PC-9 (cell line): Measurements from ENCODE around the gene LMCD1.

ENCODE experiments used
- EZH2 ChIP-seq: fragments of 200-600 bp; sonication (generic); IDR thresholded peaks from 2 replicates; pipeline ENCODE4 v1.8.0; 2017; ENCODE audit warnings: antibody characterized with exemption, low read depth
- TF ChIP-seq, protein P1 (sequence below): fragments of 200-600 bp; sonication (generic); conservative IDR thresholded peaks from 2 replicates; pipeline ENCODE4 v1.6.1; 2017; ENCODE audit warnings: mixed run types, antibody characterized with exemption, mild to moderate bottlenecking, moderate library complexity

DNA sequence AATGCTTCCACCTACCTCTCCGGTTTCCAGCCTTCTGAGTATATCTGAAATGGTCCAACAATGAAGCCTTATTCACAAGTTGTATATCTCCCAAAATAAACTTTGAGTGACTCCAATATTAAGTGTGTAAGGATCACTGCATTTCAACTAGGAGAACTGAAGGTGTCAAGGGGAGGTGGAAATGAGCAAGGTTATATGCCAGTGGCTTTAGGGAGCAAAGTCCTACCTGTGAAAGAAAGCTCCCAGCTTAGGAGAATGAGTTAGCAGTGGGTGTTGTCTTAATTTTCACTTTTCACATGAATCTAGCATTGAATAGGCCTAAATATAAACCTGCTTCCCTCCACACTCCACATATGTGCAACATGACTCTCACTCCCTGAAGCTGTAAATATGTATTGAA is 29.0 kb downstream of the LMCD1 start:
- no peak for TF ChIP-seq EZH2
- TF ChIP-seq, protein P1, sequence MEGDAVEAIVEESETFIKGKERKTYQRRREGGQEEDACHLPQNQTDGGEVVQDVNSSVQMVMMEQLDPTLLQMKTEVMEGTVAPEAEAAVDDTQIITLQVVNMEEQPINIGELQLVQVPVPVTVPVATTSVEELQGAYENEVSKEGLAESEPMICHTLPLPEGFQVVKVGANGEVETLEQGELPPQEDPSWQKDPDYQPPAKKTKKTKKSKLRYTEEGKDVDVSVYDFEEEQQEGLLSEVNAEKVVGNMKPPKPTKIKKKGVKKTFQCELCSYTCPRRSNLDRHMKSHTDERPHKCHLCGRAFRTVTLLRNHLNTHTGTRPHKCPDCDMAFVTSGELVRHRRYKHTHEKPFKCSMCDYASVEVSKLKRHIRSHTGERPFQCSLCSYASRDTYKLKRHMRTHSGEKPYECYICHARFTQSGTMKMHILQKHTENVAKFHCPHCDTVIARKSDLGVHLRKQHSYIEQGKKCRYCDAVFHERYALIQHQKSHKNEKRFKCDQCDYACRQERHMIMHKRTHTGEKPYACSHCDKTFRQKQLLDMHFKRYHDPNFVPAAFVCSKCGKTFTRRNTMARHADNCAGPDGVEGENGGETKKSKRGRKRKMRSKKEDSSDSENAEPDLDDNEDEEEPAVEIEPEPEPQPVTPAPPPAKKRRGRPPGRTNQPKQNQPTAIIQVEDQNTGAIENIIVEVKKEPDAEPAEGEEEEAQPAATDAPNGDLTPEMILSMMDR: no peak
